ENCODE data around the gene MID1. TPM values are rescaled to one million over a fixed set of nuclear protein-coding genes. Genes with fewer than 3 reads are reported as not detected.

MID1 gene
- total and polyA plus RNA-seq, 9 of the 15 experiments (the other 6 are each of a cell fraction or from before 2014, with no cell fraction given): 0.07 to 0.54 (median 0.33) TPM

DNA sequence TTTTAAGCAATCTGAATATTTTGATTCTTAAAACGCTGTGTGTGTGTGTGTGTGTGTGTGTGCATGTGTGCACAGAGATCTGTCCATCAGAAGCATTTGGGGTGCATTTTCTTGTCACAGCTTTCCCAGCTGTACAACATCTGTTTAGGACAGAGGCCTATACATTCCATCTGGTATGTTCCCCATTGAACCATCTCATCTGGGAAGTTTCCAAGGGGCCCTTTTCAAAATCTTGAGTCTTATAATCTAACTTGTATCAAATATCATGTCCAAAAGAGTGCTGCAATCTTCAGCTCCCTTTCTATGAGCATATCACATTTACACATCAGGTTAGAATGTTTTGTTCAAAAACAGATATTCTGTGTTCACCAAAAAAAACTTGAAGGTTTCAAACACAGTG is 16.5 kb upstream of the MID1 start:
- Histone ChIP-seq H3K9me3 (replicated peaks; ENCODE audit: control insufficient read depth, insufficient read depth, low read depth, low read length) (no peaks in the 10 kb centered on the region), H2AFZ (ENCODE audit: low read depth, low read length) (no peak overlapping the region), H3K79me2 (ENCODE audit: control insufficient read depth, insufficient read depth, low read length) (no peaks in the 10 kb centered on the region), H3K27ac (ENCODE audit: extremely low read depth, low read depth, low read length) (no peak overlapping the region), H3K4me2 (ENCODE audit: insufficient read depth, low read length) (no peak overlapping the region), H3K4me3 (no peak overlapping the region), H3K27me3 (ENCODE audit: control insufficient read depth in 2 of 2, insufficient read depth in 2 of 2, low read length in 2 of 2) (no peaks in the 10 kb centered on the region), H3K9me1 (ENCODE audit: control insufficient read depth, insufficient read depth, low read length) (no peaks in the 10 kb centered on the region), H4K20me1 (replicated peaks; ENCODE audit: control insufficient read depth, insufficient read depth, low read length) (no peaks in the 10 kb centered on the region), H3K36me3 (ENCODE audit: control insufficient read depth, insufficient read depth, low read length) (no peaks in the 10 kb centered on the region), H3K4me1 (replicated peaks in 1 of 2; ENCODE audit: control insufficient read depth in 2 of 2, insufficient read depth in 2 of 2, low read length in 2 of 2) (no peaks in the 10 kb centered on the region), H3K9ac (ENCODE audit: insufficient read depth in 1 of 2, low read depth in 2 of 2, low read length in 2 of 2) (no peak overlapping the region)
- TF ChIP-seq ZNF384 (IDR thresholded peaks at IDR 0.05; ENCODE audit: low read depth, low read length) (no peak), ZNF589 (CRISPR knock-in tag; IDR thresholded peaks at IDR 0.05; ENCODE audit: low read depth) (no peak), TGIF2 (CRISPR knock-in tag; IDR thresholded peaks at IDR 0.05) (no peak), PTTG1 (tag; IDR thresholded peaks at IDR 0.05; ENCODE audit: low read depth) (no peak), CCAR2 (IDR thresholded peaks at IDR 0.05; ENCODE audit: low read depth, low read length) (no peak), MIER1 (IDR thresholded peaks at IDR 0.05; ENCODE audit: low read depth) (no peak), SOX6 (IDR thresholded peaks at IDR 0.05) (no peak), SRSF1 (IDR thresholded peaks at IDR 0.05; ENCODE audit: low read depth, low read length) (no peak), MBD1 (CRISPR knock-in tag; IDR thresholded peaks at IDR 0.05) (no peak), ZNF431 (CRISPR knock-in tag; IDR thresholded peaks at IDR 0.05) (no peak), RBM22 (IDR thresholded peaks at IDR 0.05; ENCODE audit: low read depth, low read length, poor library complexity, severe bottlenecking) (no peak), RFX1 (IDR thresholded peaks at IDR 0.05) (no peak), MCM5 (IDR thresholded peaks at IDR 0.05; ENCODE audit: low read depth) (no peak), ZFPM2 (CRISPR knock-in tag; IDR thresholded peaks at IDR 0.05) (no peak), CEBPB (tag; IDR thresholded peaks at IDR 0.05) (no peak), ZNF263 (CRISPR knock-in tag; IDR thresholded peaks at IDR 0.05; ENCODE audit: borderline replicate concordance) (no peak), CBX3 (IDR thresholded peaks at IDR 0.05; ENCODE audit: borderline replicate concordance in 1 of 2, low read length in 2 of 2) (no peak), BHLHE40 (IDR thresholded peaks at IDR 0.05; ENCODE audit: low read length) (no peak)
- TF ChIP-seq, protein P1, sequence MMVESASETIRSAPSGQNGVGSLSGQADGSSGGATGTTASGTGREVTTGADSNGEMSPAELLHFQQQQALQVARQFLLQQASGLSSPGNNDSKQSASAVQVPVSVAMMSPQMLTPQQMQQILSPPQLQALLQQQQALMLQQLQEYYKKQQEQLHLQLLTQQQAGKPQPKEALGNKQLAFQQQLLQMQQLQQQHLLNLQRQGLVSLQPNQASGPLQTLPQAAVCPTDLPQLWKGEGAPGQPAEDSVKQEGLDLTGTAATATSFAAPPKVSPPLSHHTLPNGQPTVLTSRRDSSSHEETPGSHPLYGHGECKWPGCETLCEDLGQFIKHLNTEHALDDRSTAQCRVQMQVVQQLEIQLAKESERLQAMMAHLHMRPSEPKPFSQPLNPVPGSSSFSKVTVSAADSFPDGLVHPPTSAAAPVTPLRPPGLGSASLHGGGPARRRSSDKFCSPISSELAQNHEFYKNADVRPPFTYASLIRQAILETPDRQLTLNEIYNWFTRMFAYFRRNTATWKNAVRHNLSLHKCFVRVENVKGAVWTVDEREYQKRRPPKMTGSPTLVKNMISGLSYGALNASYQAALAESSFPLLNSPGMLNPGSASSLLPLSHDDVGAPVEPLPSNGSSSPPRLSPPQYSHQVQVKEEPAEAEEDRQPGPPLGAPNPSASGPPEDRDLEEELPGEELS (CRISPR knock-in tag; IDR thresholded peaks at IDR 0.05; ENCODE audit: borderline replicate concordance): no peak
- TF ChIP-seq, protein P2, sequence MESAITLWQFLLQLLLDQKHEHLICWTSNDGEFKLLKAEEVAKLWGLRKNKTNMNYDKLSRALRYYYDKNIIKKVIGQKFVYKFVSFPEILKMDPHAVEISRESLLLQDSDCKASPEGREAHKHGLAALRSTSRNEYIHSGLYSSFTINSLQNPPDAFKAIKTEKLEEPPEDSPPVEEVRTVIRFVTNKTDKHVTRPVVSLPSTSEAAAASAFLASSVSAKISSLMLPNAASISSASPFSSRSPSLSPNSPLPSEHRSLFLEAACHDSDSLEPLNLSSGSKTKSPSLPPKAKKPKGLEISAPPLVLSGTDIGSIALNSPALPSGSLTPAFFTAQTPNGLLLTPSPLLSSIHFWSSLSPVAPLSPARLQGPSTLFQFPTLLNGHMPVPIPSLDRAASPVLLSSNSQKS (CRISPR knock-in tag; IDR thresholded peaks at IDR 0.05): no peak
- intact Hi-C loops (cut with micrococcal nuclease) (loop anchor here (2.0 to 10.0 kb wide), 2 partner anchors 446 to 502 kb away; no protein-coding TSS in a partner anchor), in situ Hi-C loops (cut with MboI) (no loop called here)
- no peak for DNase-seq (ENCODE audit: extremely low read depth in 1 of 4, low spot score in 3 of 4)
- no peak for FAIRE-seq
- no TSS peak for BruUV-seq (replicated peaks)
- no peak for ATAC-seq
- ChIA-PET CTCF (ENCODE audit: low intra/inter-chr PET ratio) (interaction anchor here (1.4 kb wide), 1 partner anchor 447 kb away, joined by 10 read pairs; no protein-coding TSS in a partner anchor), POLR2A (no interaction called here)
- 0% methylated on average over 1 of the region's 1 CpG for WGBS (ENCODE audit: insufficient coverage, low coverage, missing lambda C conversion rate)
